ENCODE data around the gene AFF3.

GRCh38 chr2:99861376-99861760 is 281.0 kb downstream of the AFF3 start:
- TF ChIP-seq CTCF (conservative IDR thresholded peaks at IDR 0.05; ENCODE audit: low read depth, low read length) (no peak), EZH2 (IDR thresholded peaks at IDR 0.05; ENCODE audit: borderline replicate concordance, low read depth, low read length, poor library complexity, severe bottlenecking) (no peak)

Measured in A673 (cell line).